Lower lobe of right lung (tissue), 2 donors: ENCODE data around the gene SRCAP. TPM values are rescaled to one million over a fixed set of nuclear protein-coding genes. Genes with fewer than 3 reads are reported as not detected.

ENCODE experiments used
- ATAC-seq, 2 donors: fragments of 200-7000 bp; cut with Tn5 transposase; one replicate each; pipeline ENCODE4 v1.9.1; 2020 to 2022; ENCODE audit warnings: mild to moderate bottlenecking in 2 of 2, moderate library complexity in 2 of 2
- DNase-seq: peaks from one replicate; pipeline ENCODE4 v3.0.0-alpha.2; 2020
- H3K27ac ChIP-seq: fragments of 200-600 bp; one replicate; pipeline ENCODE4 v1.8.0; 2022
- H3K27me3 ChIP-seq: fragments of 200-600 bp; one replicate; pipeline ENCODE4 v1.8.0; 2022; ENCODE audit warnings: low read depth
- H3K36me3 ChIP-seq: fragments of 200-600 bp; one replicate; pipeline ENCODE4 v1.8.0; 2022; ENCODE audit warnings: mild to moderate bottlenecking
- H3K4me1 ChIP-seq: fragments of 200-600 bp; one replicate; pipeline ENCODE4 v1.8.0; 2022
- H3K4me3 ChIP-seq: fragments of 200-600 bp; one replicate; pipeline ENCODE4 v1.8.0; 2022; ENCODE audit warnings: mild to moderate bottlenecking
- H3K9me3 ChIP-seq: fragments of 200-600 bp; one replicate; pipeline ENCODE4 v1.8.0; 2022
- intact Hi-C: fragments of 100-400 bp; cut with DNase I; formaldehyde crosslinking; loops from one replicate; pipeline ENCODE4 v1.11.0; 2022
- total RNA-seq: library from RNA; stranded (reverse); fragmentation: NEBNext Ultra II Directional; extraction: Animal tissue kit (Norgen Biotek cat#: 25700); gene quantifications from one replicate; pipeline ENCODE4 v1.2.1, GENCODE V29; 2021
- TF ChIP-seq, protein P1 (sequence below): fragments of 200-600 bp; IDR thresholded peaks from one replicate; pipeline ENCODE4 v1.8.0; 2022; ENCODE audit warnings: antibody characterized with exemption, mild to moderate bottlenecking
- donor health status: DM: no; HTN: yes; CAD: no; lungs with severe emphysema.

Gene SRCAP
- total RNA-seq, 1 donor from 2014 or later = 73.8 TPM

GRCh38 chr16:30761928-30762902 lies 63.2 kb downstream of the SRCAP start, which contains the start of the genes CFAP119 and RNF40:
CFAP119 (minus strand) TSS chr16:30762062; CDS start chr16:30761748, 314 bp downstream.
RNF40 (plus strand) TSS chr16:30762322; CDS start chr16:30762546, 224 bp downstream.
- intact Hi-C loops = no loop called here

GRCh38 chr16:30762991-30763725 lies 64.2 kb downstream of the SRCAP start:
- Histone ChIP-seq H3K4me3 (peak overlapping the region; percentile 79), H3K27me3 (no peaks in the 10 kb centered on the region), H3K4me1 (peaks cover 27% of the 10 kb centered on the region), H3K36me3 (peaks cover 54% of the 10 kb centered on the region), H3K27ac (peak overlapping the region; percentile 88), H3K9me3 (no peaks in the 10 kb centered on the region)
- no peak for DNase-seq
- no peak for ATAC-seq
- intact Hi-C loops = no loop called here
- TF ChIP-seq, protein P1, sequence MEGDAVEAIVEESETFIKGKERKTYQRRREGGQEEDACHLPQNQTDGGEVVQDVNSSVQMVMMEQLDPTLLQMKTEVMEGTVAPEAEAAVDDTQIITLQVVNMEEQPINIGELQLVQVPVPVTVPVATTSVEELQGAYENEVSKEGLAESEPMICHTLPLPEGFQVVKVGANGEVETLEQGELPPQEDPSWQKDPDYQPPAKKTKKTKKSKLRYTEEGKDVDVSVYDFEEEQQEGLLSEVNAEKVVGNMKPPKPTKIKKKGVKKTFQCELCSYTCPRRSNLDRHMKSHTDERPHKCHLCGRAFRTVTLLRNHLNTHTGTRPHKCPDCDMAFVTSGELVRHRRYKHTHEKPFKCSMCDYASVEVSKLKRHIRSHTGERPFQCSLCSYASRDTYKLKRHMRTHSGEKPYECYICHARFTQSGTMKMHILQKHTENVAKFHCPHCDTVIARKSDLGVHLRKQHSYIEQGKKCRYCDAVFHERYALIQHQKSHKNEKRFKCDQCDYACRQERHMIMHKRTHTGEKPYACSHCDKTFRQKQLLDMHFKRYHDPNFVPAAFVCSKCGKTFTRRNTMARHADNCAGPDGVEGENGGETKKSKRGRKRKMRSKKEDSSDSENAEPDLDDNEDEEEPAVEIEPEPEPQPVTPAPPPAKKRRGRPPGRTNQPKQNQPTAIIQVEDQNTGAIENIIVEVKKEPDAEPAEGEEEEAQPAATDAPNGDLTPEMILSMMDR = no peak

More at GRCh38 chr16:30761928-30762902, 63.2 kb downstream of the SRCAP start, which contains the start of the genes CFAP119 and RNF40:
- Histone ChIP-seq H3K9me3 (no peaks in the 10 kb centered on the region), H3K27me3 (no peaks in the 10 kb centered on the region), H3K27ac (peak within 1 kb of the TSS; percentile 88), H3K4me1 (peaks cover 27% of the 10 kb centered on the region), H3K36me3 (peaks cover 52% of the 10 kb centered on the region), H3K4me3 (peak within 1 kb of the TSS; percentile 79)
- TF ChIP-seq, protein P1 = no peak
- DNase-seq (peak; percentile 95), ATAC-seq (peak; percentile 97 to 98)

GRCh38 chr16:30764086-30764485 lies 65.1 kb downstream of the SRCAP start:
- intact Hi-C loops = no loop called here

GRCh38 chr16:30764816-30765465 lies 66.0 kb downstream of the SRCAP start:
- DNase-seq (peak; percentile 32), ATAC-seq (no peak)
- TF ChIP-seq, protein P1 = no peak
- intact Hi-C loops = no loop called here
- Histone ChIP-seq H3K9me3 (no peaks in the 10 kb centered on the region), H3K27ac (no peak overlapping the region), H3K36me3 (peaks cover 72% of the 10 kb centered on the region), H3K4me3 (no peak overlapping the region), H3K4me1 (peaks cover 27% of the 10 kb centered on the region), H3K27me3 (no peaks in the 10 kb centered on the region)

More at GRCh38 chr16:30764086-30764485, 65.1 kb downstream of the SRCAP start:
- Histone ChIP-seq H3K27ac (no peak overlapping the region), H3K36me3 (peaks cover 64% of the 10 kb centered on the region), H3K4me1 (peaks cover 27% of the 10 kb centered on the region), H3K9me3 (no peaks in the 10 kb centered on the region), H3K4me3 (no peak overlapping the region), H3K27me3 (no peaks in the 10 kb centered on the region)
- ATAC-seq (no peak), DNase-seq (peak; percentile 29)
- TF ChIP-seq, protein P1 = no peak
